Keratinocyte (primary cell): Measurements from ENCODE around the gene SYTL4. TPM values are rescaled to one million over a fixed set of nuclear protein-coding genes. Genes with fewer than 3 reads are reported as not detected.

Experiments
- DNase-seq: peaks from one replicate; pipeline ENCODE4 v3.0.0-alpha.2; 2011; ENCODE audit warnings: low read depth, missing footprints, low spot score
- FAIRE-seq: peaks from 2 replicates; lab custom pipeline; 2011; peaks lifted over from hg19 to GRCh38; lab: Jason Lieb, UNC
- H2AFZ ChIP-seq: 2 replicates; pipeline ENCODE4 v1.6.0; 2012; ENCODE audit warnings: low read length, control low read depth, inconsistent platforms; ENCODE audit not compliant: control insufficient read depth
- H3K27ac ChIP-seq: 2 replicates; pipeline ENCODE4 v1.5.1; 2011; ENCODE audit warnings: low read length; ENCODE audit not compliant: control insufficient read depth, insufficient read depth
- H3K27me3 ChIP-seq: 3 replicates; pipeline ENCODE4 v1.6.0; 2011; ENCODE audit warnings: low read length; ENCODE audit not compliant: control insufficient read depth, insufficient read depth; ENCODE audit errors: extremely low read depth
- H3K36me3 ChIP-seq, 2 experiments: 2 replicates in 1 of 2; 3 replicates in 1 of 2; pipeline ENCODE4 v1.5.1; 2011; ENCODE audit warnings: low read length in 2 of 2, mild to moderate bottlenecking in 1 of 2; ENCODE audit not compliant: control insufficient read depth in 2 of 2, insufficient read depth in 2 of 2; ENCODE audit errors: extremely low read depth in 1 of 2
- H3K4me1 ChIP-seq: 3 replicates; pipeline ENCODE4 v1.5.1; 2011; ENCODE audit warnings: low read length; ENCODE audit not compliant: control insufficient read depth, insufficient read depth; ENCODE audit errors: extremely low read depth
- H3K4me2 ChIP-seq: 3 replicates; pipeline ENCODE4 v1.6.0; 2011; ENCODE audit warnings: low read depth, low read length; ENCODE audit not compliant: control insufficient read depth, insufficient read depth; ENCODE audit errors: extremely low read depth
- H3K4me3 ChIP-seq, 3 experiments: fragments of 200-600 bp in 1 of 3; sonication (generic) in 1 of 3; 2 replicates in 2 of 3; 3 replicates in 1 of 3; pipeline ENCODE4 v1.5.1; 2011 to 2016; ENCODE audit warnings: low read length in 3 of 3, mild to moderate bottlenecking in 3 of 3, control low read depth in 2 of 3, inconsistent platforms in 1 of 3, low read depth in 1 of 3, mixed read lengths in 1 of 3, mixed run types in 1 of 3, moderate library complexity in 1 of 3; ENCODE audit not compliant: control insufficient read depth in 2 of 3, insufficient read depth in 2 of 3; ENCODE audit errors: extremely low read depth in 1 of 3
- H3K79me2 ChIP-seq: 2 replicates; pipeline ENCODE4 v1.6.0; 2012; ENCODE audit warnings: low read length; ENCODE audit not compliant: control insufficient read depth, insufficient read depth
- H3K9ac ChIP-seq: 3 replicates; pipeline ENCODE4 v1.6.0; 2011; ENCODE audit warnings: low read length; ENCODE audit not compliant: control insufficient read depth, insufficient read depth; ENCODE audit errors: extremely low read depth
- H3K9me1 ChIP-seq: 3 replicates; pipeline ENCODE4 v1.6.0; 2011; ENCODE audit warnings: low read length; ENCODE audit not compliant: control insufficient read depth, insufficient read depth; ENCODE audit errors: extremely low read depth
- H3K9me3 ChIP-seq: 2 replicates; pipeline ENCODE4 v1.5.1; 2012; ENCODE audit warnings: low read depth, low read length; ENCODE audit not compliant: control insufficient read depth
- H4K20me1 ChIP-seq: 3 replicates; pipeline ENCODE4 v1.6.0; 2011; ENCODE audit warnings: low read length; ENCODE audit not compliant: control insufficient read depth, insufficient read depth; ENCODE audit errors: extremely low read depth
- EZH2 ChIP-seq: IDR thresholded peaks from one replicate; pipeline ENCODE4 v1.6.1; 2012; ENCODE audit warnings: inconsistent platforms, mild to moderate bottlenecking, low read length, moderate library complexity
- dilution Hi-C: fragments of 300-500 bp; cut with MboI; formaldehyde crosslinking; loops from one replicate; pipeline ENCODE4 v1.7.0; 2020; ENCODE audit warnings: low sequenced_read_pairs; ENCODE audit not compliant: extremely low pct_ligation_motif_present
- polyA plus RNA-seq, 5 experiments: library from polyadenylated mRNA; depleted of rRNA in 3 of 5; stranded (reverse) in 3 of 5; stranded (forward) in 1 of 5; unstranded in 1 of 5; fragments of >200 nt; gene quantifications; 1 replicate in 1 of 5; 2 replicates in 3 of 5; 3 replicates in 1 of 5; pipeline versions ENCODE4 v1.2.1 to v1.2.3, GENCODE V29; 2011 to 2012; ENCODE audit warnings: missing spikeins in 2 of 5, low read depth in 1 of 5, low replicate concordance in 1 of 5
- TF ChIP-seq, protein P1 (sequence below), 3 experiments: IDR thresholded peaks in 1 of 3; conservative IDR thresholded peaks in 1 of 3; optimal IDR thresholded peaks in 1 of 3; 2 replicates in 2 of 3; 3 replicates in 1 of 3; pipeline versions ENCODE3 to v1.5.1; 2011; ENCODE audit warnings: low read length in 3 of 3, mild to moderate bottlenecking in 3 of 3, moderate library complexity in 2 of 3, control low read depth in 1 of 3, inconsistent platforms in 1 of 3; ENCODE audit not compliant: insufficient read depth in 2 of 3; ENCODE audit errors: extremely low read depth in 1 of 3

Gene SYTL4
- polyA plus RNA-seq, 1 donor (not counting 4 experiments of a cell fraction or from before 2014, with no cell fraction given): 0.87 TPM

DNA sequence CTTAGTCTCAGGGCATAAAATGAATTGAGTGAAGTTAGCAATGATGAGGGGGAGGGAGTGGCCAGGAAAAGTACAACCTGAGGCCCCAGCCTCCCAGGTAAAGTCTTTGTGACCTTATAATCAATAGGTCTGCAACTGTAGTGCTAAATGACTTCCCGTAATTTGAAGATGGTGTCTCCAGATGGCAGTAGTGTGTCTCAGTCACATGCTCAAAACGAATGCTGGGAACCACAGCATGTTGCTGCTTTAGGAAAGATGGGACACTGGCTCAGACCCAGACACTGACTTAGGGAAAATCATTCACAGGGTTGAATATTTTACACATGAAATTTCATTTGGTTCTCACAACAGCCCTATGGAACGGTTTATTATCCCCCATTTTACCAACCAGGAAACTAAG is 77.7 kb downstream of the SYTL4 start:
- H3K79me2 ChIP-seq: no peaks in the 10 kb centered on the region
- no peak overlapping the region for H2AFZ ChIP-seq
- H3K4me1 ChIP-seq: no peaks in the 10 kb centered on the region
- H4K20me1 ChIP-seq: no peaks in the 10 kb centered on the region
- dilution Hi-C loops: no loop called here
- no peaks in the 10 kb centered on the region for H3K9me1 ChIP-seq
- H3K27ac ChIP-seq: no peak overlapping the region
- no peak for FAIRE-seq
- TF ChIP-seq, protein P1, sequence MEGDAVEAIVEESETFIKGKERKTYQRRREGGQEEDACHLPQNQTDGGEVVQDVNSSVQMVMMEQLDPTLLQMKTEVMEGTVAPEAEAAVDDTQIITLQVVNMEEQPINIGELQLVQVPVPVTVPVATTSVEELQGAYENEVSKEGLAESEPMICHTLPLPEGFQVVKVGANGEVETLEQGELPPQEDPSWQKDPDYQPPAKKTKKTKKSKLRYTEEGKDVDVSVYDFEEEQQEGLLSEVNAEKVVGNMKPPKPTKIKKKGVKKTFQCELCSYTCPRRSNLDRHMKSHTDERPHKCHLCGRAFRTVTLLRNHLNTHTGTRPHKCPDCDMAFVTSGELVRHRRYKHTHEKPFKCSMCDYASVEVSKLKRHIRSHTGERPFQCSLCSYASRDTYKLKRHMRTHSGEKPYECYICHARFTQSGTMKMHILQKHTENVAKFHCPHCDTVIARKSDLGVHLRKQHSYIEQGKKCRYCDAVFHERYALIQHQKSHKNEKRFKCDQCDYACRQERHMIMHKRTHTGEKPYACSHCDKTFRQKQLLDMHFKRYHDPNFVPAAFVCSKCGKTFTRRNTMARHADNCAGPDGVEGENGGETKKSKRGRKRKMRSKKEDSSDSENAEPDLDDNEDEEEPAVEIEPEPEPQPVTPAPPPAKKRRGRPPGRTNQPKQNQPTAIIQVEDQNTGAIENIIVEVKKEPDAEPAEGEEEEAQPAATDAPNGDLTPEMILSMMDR (optimal IDR thresholded peaks at IDR 0.05 in 1 of 3, IDR thresholded peaks at IDR 0.05 in 1 of 3, conservative IDR thresholded peaks at IDR 0.05 in 1 of 3; ENCODE audit: extremely low read depth in 1 of 3, insufficient read depth in 2 of 3, low read length in 3 of 3): peak; percentile 10 to 48 (median 26)
- no peak for TF ChIP-seq EZH2
- H3K36me3 ChIP-seq: no peaks in the 10 kb centered on the region
- no peak overlapping the region for H3K9ac ChIP-seq
- no peak overlapping the region for H3K4me3 ChIP-seq
- H3K27me3 ChIP-seq: no peaks in the 10 kb centered on the region
- H3K9me3 ChIP-seq: no peaks in the 10 kb centered on the region
- no peak overlapping the region for H3K4me2 ChIP-seq
- no peak for DNase-seq

DNA sequence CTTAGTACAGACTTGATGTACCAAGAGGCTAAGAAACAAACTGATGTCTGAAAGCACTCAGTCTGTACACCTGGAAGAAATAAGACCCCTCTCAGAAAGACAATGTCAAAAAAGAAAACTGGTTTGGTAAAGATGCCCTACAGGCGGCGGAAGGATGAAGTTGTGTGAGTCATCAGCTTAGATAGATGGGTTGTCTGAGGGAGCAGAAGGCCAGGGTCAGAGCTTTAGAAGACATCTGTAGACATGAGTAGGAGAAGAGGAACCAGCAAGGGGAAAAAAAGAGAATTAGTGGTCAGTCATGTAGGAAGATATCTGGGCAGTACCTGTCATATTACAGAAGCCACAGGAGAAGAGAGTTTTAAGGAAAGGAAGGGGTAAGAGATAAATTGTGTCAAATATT is 79.7 kb downstream of the SYTL4 start:
- no peak for FAIRE-seq
- no peak overlapping the region for H2AFZ ChIP-seq

More for the DNA sequence above, 79.7 kb downstream of the SYTL4 start:
- H3K9me1 ChIP-seq: no peaks in the 10 kb centered on the region
- no peak overlapping the region for H3K9ac ChIP-seq
- H3K27me3 ChIP-seq: no peaks in the 10 kb centered on the region
- no peaks in the 10 kb centered on the region for H3K79me2 ChIP-seq
- dilution Hi-C loops: no loop called here
- H3K36me3 ChIP-seq: no peaks in the 10 kb centered on the region
- H3K4me3 ChIP-seq: no peak overlapping the region
- TF ChIP-seq EZH2: no peak
- TF ChIP-seq, protein P1 (optimal IDR thresholded peaks at IDR 0.05 in 1 of 3, IDR thresholded peaks at IDR 0.05 in 1 of 3, conservative IDR thresholded peaks at IDR 0.05 in 1 of 3; ENCODE audit: extremely low read depth in 1 of 3, insufficient read depth in 2 of 3, low read length in 3 of 3): no peak
- DNase-seq: no peak
- peaks cover 6% of the 10 kb centered on the region for H3K4me1 ChIP-seq
- no peak overlapping the region for H3K27ac ChIP-seq
- H3K4me2 ChIP-seq: no peak overlapping the region
- H3K9me3 ChIP-seq: no peaks in the 10 kb centered on the region
- no peaks in the 10 kb centered on the region for H4K20me1 ChIP-seq
